HG03064 (cell line): ENCODE results near the gene FHIT.

Experiments
- ATAC-seq: cut with Tn5 transposase; IDR thresholded peaks from one replicate; pipeline ENCODE4 v1.9.1; 2021; ENCODE audit warnings: low read depth; ENCODE audit not compliant: unreplicated experiment

Gene FHIT

GRCh38 chr3:60053526-60054265 lies 1197.6 kb downstream of the FHIT start:
- no peak for ATAC-seq

- no peak for ATAC-seq
Measured at GRCh38 chr3:60048447-60048848, 1202.8 kb downstream of the FHIT start.

DNA sequence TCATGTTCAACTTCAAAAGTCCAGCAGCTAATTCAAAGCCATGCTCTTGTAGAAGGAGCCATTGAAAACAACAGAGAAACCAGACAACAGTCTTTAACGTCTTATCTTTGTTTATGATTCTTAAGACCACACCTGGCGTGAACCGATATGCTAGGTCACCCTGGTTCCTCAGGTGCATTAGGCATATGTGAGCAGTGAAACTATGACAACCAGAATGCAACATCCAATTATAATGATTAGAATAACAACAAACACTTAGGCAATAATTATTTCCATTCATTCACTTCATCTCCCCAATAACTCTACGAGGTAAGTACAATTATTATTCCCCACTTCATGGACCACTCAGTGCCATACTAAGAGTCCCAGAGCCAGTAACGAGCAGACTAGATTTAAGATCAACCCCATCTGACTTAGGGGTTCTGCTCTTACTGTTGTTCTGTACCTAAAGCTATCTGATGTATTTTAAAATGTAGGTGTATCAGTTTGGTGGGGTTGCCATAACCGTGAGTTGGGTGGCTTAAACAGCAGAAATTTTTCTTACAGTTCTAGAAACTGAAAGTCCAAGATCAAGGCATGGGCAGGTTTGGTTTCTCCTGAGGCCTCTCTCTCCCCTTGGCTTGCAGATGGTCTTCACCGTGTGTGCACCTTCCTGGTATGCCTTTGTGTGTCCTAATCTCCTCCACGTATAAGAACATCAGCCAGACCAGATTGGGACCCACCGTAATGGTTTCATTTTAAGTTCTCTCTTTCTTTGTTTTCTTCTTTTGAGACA lies 1203.6 kb downstream of the FHIT start:
- no peak for ATAC-seq

DNA sequence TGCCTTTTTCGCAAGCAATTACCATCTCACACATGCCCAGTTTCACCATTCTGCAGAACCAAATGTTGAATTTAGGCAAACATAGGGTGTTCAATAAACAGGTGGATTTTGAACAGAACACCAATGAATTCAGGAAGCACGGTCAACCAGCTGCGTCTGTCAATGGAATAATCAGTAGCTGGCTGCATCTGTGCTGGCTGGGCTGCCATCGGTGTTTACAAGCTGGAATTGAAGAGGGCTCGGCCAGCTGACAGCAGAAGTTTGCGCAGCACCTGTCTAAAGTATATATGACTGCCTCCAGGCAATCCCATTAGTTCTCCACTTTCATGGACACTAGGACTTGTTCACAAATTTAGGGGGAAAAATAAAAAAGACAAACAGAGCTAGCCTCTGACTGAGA lies 1205.0 kb downstream of the FHIT start:
- no peak for ATAC-seq

- ATAC-seq = no peak
Measured at GRCh38 chr3:60045686-60046085, 1205.6 kb downstream of the FHIT start.

DNA sequence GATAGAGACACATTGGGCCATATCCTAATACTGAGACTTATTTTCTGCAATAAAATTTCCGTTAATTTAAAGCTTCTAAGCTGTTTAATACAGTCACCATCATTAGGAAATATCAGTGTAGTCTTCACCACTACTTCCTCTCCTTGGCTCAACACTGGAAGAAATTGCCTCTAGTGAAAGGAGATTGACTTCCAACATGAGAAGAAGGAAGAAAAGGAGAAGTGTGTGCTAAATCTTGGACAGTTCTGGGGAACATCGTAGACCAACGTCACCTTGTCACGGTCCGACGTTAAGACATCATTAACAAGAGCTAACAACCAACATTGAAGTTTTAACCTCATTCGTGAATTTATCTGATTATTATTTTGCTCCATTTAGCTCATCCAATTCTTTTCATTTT lies 1214.4 kb downstream of the FHIT start:
- no peak for ATAC-seq

GRCh38 chr3:60033901-60034453 lies 1217.3 kb downstream of the FHIT start:
- no peak for ATAC-seq

GRCh38 chr3:60030982-60031381 lies 1220.3 kb downstream of the FHIT start:
- ATAC-seq = no peak

DNA sequence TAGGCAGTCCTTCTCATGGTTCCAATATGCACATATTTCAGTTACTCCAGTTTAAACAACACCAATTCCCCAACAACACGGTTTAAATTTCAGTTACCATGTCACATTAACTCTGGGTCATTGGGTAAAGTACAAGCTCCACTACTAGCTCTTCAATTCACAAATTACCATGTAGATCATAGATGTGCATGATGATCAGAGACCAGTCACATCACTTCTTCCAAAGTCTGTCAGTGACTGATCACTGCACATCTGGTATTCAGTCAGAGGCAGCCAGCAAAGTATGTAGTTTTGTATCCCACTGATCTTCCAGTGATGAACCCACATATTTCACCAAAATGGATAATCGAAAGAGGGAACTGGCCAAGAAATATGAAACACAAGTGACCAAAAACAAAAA lies 1223.0 kb downstream of the FHIT start:
- no peak for ATAC-seq

DNA sequence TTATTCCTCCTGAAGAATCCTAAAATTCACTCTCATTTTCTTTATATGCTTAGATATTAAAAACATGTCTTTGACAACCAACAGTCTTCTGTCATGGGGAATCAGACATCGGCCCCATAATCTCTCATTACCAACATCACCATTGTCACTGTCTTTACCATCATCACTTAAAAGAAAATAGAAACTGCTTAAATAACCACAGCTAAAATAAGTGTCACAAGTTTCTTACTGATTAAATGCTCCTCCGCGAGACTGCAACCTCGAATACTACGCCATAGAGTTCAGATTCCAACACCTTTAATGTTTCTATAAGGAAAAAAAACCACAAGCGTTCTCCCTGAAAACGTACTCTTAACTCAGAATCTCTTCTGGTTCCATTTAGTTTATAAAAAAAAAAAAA lies 1223.9 kb downstream of the FHIT start:
- no peak for ATAC-seq

DNA sequence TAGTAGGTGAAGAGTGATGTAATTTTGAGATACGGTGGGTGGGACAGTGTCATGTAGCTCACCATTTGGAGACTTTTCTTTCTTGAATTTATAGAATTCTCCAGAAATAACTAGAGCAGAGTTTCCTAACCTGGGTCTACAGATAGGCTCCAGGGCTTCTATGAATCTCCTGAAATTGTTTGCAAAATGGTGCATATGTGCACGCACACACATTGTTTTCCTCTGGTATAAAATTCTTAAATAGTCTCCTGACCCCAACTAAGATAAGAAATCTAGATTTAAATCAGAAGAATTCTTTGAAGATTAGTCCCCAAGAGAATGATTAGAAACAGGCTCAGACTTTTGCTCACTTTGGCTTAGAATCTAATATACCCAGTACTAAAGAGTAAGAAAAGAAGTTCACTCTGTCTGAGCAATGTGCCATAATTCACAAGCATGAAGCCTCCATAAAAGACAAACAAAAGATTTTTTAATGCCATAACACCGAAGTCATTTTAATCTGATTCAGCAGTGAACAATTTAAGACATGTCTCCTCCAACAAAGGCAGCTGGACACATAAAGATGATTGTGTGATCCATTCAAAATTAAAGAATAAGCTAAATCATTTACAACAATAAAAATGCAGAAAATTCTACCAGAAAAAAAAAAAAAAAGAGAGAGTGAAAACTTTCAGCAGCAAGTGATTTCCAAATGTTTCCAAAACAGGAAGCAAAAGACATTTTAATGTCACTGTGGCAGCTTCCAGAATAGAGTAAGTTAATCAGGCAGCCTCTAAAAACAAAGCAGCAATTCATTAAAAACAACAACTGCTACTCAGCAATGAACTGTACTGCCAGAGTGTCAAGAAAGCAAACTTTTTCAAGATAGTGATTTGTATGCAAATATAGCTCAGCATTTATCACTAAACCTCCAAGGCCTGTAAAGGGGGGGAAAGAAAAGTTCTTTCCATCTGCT lies 1225.9 kb downstream of the FHIT start:
- no peak for ATAC-seq

DNA sequence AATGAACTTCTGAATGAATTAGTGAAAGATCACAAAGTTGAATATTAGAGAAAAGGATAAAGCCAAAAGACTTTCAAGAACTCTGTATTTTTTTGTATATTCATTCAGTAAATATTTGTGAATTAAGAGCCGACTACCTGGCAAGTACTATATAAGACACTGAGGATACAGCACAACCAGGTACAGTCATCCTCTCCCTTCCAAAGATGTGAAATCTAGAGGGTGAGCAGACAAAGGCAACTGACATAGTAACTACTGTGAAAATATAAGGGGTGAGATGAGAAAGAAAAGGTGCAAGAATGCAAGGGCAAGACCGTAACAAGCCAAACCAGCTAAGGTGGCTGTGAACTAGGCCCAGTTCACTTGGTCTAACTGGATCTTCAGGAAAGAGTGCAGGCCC lies 1226.9 kb downstream of the FHIT start:
- no peak for ATAC-seq

- no peak for ATAC-seq
Measured at GRCh38 chr3:60023189-60023588, 1228.1 kb downstream of the FHIT start.

- no peak for ATAC-seq
Measured at GRCh38 chr3:60017631-60018030, 1233.6 kb downstream of the FHIT start.

DNA sequence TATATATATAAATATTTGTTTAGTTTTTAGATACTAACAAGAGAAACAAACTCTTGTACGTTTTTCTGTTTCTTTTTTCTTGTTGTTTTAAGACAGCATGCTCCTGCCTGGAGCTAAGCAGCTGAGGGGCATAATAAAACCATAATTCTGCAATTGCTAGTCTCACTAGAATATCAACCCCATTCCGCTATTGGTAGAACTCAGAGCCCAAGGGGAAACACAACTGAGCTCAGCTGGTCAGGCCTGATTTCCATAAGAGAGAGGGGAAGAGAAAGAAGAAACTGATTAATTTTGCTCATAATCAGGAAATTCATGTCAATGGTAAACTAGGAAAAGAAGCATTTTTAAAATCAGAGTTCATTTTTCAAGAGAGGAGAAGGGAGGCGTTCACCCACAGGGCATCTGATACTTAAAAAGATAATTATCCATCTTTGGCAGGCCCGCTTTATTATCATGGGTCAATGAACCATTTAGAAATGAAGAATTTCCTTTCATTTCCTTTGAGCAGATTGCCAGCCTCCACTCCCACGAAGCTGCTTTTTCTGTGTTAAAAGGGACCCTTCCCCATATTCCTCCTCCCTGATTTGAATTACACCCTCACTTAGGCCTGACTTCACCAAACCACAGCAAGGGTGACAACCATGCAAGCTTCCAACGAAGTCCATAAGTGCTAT lies 1236.1 kb downstream of the FHIT start:
- ATAC-seq = no peak

GRCh38 chr3:60013241-60013640 lies 1238.0 kb downstream of the FHIT start:
- ATAC-seq = no peak

GRCh38 chr3:60011218-60011617 lies 1240.0 kb downstream of the FHIT start:
- no peak for ATAC-seq

- ATAC-seq = no peak
Measured at GRCh38 chr3:60010781-60011180, 1240.5 kb downstream of the FHIT start.

- no peak for ATAC-seq
Measured at GRCh38 chr3:60009931-60010478, 1241.2 kb downstream of the FHIT start.

- no peak for ATAC-seq
Measured at GRCh38 chr3:60001369-60001768, 1249.9 kb downstream of the FHIT start.
